Measurements from ENCODE around the gene KCNQ1. TPM values are rescaled to one million over a fixed set of nuclear protein-coding genes. Genes with fewer than 3 reads are reported as not detected.

Gene KCNQ1
- total RNA-seq, 1 donor from 2014 or later, result 0.86 TPM

GRCh38 chr11:2498750-2499149 lies 53.9 kb downstream of the KCNQ1 start:
- H3K4me1 Mint-ChIP-seq, result no peaks in the 10 kb centered on the region
- no peak overlapping the region for H3K4me3 Mint-ChIP-seq
- H3K36me3 Mint-ChIP-seq (ENCODE audit: low read depth), result peaks cover 8% of the 10 kb centered on the region
- TF ChIP-seq, protein P1, sequence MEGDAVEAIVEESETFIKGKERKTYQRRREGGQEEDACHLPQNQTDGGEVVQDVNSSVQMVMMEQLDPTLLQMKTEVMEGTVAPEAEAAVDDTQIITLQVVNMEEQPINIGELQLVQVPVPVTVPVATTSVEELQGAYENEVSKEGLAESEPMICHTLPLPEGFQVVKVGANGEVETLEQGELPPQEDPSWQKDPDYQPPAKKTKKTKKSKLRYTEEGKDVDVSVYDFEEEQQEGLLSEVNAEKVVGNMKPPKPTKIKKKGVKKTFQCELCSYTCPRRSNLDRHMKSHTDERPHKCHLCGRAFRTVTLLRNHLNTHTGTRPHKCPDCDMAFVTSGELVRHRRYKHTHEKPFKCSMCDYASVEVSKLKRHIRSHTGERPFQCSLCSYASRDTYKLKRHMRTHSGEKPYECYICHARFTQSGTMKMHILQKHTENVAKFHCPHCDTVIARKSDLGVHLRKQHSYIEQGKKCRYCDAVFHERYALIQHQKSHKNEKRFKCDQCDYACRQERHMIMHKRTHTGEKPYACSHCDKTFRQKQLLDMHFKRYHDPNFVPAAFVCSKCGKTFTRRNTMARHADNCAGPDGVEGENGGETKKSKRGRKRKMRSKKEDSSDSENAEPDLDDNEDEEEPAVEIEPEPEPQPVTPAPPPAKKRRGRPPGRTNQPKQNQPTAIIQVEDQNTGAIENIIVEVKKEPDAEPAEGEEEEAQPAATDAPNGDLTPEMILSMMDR (conservative IDR thresholded peaks at IDR 0.05), result no peak
- H3K27me3 Mint-ChIP-seq (ENCODE audit: low read depth), result peaks cover 85% of the 10 kb centered on the region
- H3K27ac Mint-ChIP-seq (ENCODE audit: unreplicated experiment), result no peak overlapping the region
- DNase-seq (ENCODE audit: low read depth, low spot score), result no peak
- H3K9me3 Mint-ChIP-seq, result peaks cover 22% of the 10 kb centered on the region

GRCh38 chr11:2507212-2507901 lies 62.5 kb downstream of the KCNQ1 start:
- Mint-ChIP-seq H3K4me3 (no peak overlapping the region), H3K4me1 (no peaks in the 10 kb centered on the region), H3K36me3 (ENCODE audit: low read depth) (no peaks in the 10 kb centered on the region), H3K27me3 (ENCODE audit: low read depth) (peaks cover 49% of the 10 kb centered on the region), H3K9me3 (peaks cover 4% of the 10 kb centered on the region), H3K27ac (ENCODE audit: unreplicated experiment) (no peak overlapping the region)
- no peak for DNase-seq (ENCODE audit: low read depth, low spot score)
- TF ChIP-seq, protein P1 (conservative IDR thresholded peaks at IDR 0.05), result no peak

DNA sequence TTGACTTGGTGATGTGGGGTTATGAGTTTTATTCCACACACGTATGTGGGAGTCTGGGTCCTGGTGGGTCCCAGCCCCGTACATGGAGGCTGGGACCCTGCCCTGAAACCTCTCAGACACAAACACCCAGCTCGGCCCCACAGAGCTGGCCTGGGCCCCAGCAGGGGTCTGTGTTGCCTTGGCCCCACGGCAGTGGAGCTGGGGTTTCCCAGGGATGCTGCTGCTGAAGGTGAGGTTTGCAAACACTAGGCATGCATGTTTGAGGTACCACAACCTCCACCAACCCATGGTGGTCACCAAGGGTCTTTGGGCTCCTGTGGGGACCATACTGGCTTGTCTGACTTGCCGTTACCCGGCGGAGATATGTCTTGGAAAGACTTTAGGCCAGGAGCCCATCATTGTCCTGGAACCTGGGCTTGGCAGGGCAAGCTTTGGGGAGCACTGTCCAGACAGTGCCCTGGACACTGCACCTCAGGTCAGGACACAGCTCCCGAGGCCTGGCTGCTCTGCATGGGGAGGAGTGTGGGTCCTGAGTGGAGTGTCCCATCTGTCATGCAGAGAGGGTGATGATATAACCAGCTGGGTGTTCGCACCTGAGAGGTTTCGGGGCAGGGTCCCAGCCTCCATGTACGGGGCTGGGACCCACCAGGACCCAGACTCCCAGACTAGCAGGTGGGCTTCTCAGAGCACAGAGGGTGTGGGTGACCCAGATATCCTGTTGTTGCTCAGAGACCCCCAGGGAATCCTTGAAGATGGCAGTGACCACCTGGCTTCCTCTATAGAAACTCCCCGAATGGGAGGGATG lies 63.3 kb downstream of the KCNQ1 start:
- Mint-ChIP-seq H3K36me3 (ENCODE audit: low read depth) (no peaks in the 10 kb centered on the region), H3K4me3 (no peak overlapping the region), H3K27ac (ENCODE audit: unreplicated experiment) (no peak overlapping the region), H3K9me3 (no peaks in the 10 kb centered on the region), H3K4me1 (no peaks in the 10 kb centered on the region), H3K27me3 (ENCODE audit: low read depth) (peaks cover 42% of the 10 kb centered on the region)
- TF ChIP-seq, protein P1 (conservative IDR thresholded peaks at IDR 0.05), result no peak
- DNase-seq (ENCODE audit: low read depth, low spot score), result no peak

DNA sequence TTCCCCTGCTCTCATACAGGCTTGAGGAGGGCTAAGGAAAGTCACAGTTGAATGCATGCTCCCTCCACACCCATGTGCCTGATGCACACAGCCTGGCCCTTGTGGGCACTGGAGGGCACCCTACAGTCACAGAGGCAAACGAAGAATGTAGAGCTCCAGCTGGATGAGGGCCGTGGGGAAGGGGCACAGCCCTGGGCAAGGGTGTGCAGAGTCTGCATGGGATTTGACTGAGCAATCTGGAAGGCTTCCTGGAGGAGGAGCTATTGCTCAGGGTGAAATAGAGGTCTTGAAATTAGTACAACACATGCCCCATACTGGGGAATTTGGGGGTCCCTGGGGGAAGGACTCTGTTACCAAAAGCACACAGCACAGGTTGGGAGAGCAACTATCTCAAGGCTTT lies 64.0 kb downstream of the KCNQ1 start:
- no peak for DNase-seq (ENCODE audit: low read depth, low spot score)
- Mint-ChIP-seq H3K27me3 (ENCODE audit: low read depth) (peaks cover 37% of the 10 kb centered on the region), H3K9me3 (no peaks in the 10 kb centered on the region), H3K4me3 (no peak overlapping the region), H3K27ac (ENCODE audit: unreplicated experiment) (no peak overlapping the region), H3K36me3 (ENCODE audit: low read depth) (no peaks in the 10 kb centered on the region), H3K4me1 (no peaks in the 10 kb centered on the region)
- TF ChIP-seq, protein P1 (conservative IDR thresholded peaks at IDR 0.05), result no peak

DNA sequence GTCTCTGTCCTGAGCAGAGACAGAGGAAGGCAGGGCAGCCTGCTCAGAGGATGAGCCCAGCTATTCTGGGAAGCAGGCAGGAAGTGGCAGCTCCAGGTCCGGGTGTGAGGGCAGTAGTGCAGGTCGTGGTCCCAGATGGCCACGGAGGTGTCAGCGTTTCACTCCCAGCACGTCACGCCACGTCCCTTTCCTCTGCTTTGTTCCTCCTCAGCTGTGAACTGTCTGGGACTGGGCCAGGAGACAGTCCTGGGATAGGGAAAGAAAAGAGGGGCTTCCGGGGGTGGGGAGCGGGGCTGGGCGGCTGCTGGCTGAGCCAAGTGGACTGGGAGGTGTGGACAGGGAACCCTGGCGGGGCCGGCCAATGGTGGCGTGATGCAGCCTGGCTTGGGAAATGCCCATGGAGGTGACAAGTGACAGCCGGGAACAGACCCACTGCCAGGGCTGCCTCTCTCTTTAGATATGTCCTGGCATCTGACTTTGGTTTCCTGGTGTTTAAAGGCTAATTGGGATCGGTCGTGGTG lies 64.7 kb downstream of the KCNQ1 start:
- Mint-ChIP-seq H3K36me3 (ENCODE audit: low read depth) (no peaks in the 10 kb centered on the region), H3K27me3 (ENCODE audit: low read depth) (peaks cover 31% of the 10 kb centered on the region), H3K4me3 (no peak overlapping the region), H3K9me3 (no peaks in the 10 kb centered on the region), H3K27ac (ENCODE audit: unreplicated experiment) (no peak overlapping the region), H3K4me1 (no peaks in the 10 kb centered on the region)
- TF ChIP-seq, protein P1 (conservative IDR thresholded peaks at IDR 0.05), result no peak
- no peak for DNase-seq (ENCODE audit: low read depth, low spot score)
